ENCODE results near the gene ZNF827. TPM values are rescaled to one million over a fixed set of nuclear protein-coding genes. Genes with fewer than 3 reads are reported as not detected.

ZNF827 gene
- total RNA-seq, 4 donors from 2014 or later: 9.3 to 39.4 (median 20.3) TPM

- Histone ChIP-seq H3K27ac (peak overlapping the region; percentile 88 to 97 (median 90)), H3K4me1 (peaks cover 0 to 43% (median 3%) of the 10 kb centered on the region in 3 donors), H3K36me3 (no peaks in the 10 kb centered on the region), H3K9me3 (no peaks in the 10 kb centered on the region), H3K27me3 (no peaks in the 10 kb centered on the region), H3K4me3 (peak overlapping the region; percentile 88 to 93)
- peak; percentile 64 for ATAC-seq
- TF ChIP-seq POLR2A (IDR thresholded peaks at IDR 0.05) (peak; percentile 17 to 29), EP300 (IDR thresholded peaks at IDR 0.05) (no peak)
- WGBS, 2 donors (ENCODE audit: low coverage in 1 of 2): 0% methylated on average over 8 of the region's 95 CpGs; no CpG with 5 or more reads in 1 of the 2 donors
Observed at GRCh38 chr4:145936997-145937901, 1.4 kb downstream of the ZNF827 start.

GRCh38 chr4:145936142-145936996 is 2.3 kb downstream of the ZNF827 start:
- TF ChIP-seq, protein P1, sequence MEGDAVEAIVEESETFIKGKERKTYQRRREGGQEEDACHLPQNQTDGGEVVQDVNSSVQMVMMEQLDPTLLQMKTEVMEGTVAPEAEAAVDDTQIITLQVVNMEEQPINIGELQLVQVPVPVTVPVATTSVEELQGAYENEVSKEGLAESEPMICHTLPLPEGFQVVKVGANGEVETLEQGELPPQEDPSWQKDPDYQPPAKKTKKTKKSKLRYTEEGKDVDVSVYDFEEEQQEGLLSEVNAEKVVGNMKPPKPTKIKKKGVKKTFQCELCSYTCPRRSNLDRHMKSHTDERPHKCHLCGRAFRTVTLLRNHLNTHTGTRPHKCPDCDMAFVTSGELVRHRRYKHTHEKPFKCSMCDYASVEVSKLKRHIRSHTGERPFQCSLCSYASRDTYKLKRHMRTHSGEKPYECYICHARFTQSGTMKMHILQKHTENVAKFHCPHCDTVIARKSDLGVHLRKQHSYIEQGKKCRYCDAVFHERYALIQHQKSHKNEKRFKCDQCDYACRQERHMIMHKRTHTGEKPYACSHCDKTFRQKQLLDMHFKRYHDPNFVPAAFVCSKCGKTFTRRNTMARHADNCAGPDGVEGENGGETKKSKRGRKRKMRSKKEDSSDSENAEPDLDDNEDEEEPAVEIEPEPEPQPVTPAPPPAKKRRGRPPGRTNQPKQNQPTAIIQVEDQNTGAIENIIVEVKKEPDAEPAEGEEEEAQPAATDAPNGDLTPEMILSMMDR (IDR thresholded peaks at IDR 0.05): peak in 3 of 4 experiments; percentile 22 to 29 (median 28)
- TF ChIP-seq EP300 (IDR thresholded peaks at IDR 0.05): no peak
- peak; percentile 25 to 33 for TF ChIP-seq POLR2A (IDR thresholded peaks at IDR 0.05)
- H3K4me1 ChIP-seq: peaks cover 0 to 49% (median 3%) of the 10 kb centered on the region in 3 donors
- WGBS, 2 donors (ENCODE audit: low coverage in 1 of 2): 0% methylated on average over 9 to 10 of the region's 70 CpGs

DNA sequence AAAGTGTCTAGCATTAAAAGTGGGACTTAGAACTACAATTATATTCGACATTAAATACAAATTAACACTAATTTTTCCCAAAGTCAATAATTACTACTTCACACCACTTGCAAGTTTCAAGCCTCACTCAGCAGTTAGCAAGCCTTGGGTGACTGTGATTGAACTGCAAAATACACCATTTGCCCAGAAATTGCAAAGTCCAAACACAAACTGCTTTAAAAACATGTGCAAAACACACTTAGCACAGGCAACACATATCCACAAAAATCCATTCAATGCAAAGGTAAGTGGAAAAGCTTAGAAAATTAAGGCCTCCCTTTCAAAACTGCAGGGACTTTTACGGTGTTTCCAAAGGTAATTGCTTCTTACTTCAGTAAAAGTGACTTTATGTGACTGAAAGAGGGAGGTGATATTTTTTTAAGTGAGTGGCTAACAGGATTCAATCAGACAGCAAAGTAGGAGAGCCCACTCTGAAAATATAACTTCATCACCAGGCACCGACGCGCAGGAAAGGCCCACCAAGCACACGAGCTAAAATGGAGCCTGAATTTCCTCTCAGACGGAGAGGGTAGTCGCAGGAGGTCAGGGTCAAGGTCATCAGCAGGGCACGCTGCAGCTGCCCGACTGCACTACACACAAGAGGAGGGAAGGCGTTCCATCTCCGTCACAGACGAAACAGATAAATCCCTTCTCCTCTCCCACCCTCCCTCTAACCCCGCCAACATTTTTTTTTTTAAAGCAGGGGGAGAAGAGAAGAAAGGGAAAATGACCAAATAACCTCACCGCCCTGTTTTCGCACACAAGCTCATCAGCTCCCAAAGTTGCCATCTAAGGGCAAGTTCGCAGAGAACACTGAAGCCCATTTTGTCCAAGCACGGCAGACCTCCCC is 3.1 kb downstream of the ZNF827 start:
- Histone ChIP-seq H3K36me3 (no peaks in the 10 kb centered on the region), H3K27ac (peak overlapping the region; percentile 88 to 97 (median 90)), H3K4me1 (peaks cover 0 to 58% (median 3%) of the 10 kb centered on the region in 3 donors), H3K27me3 (no peaks in the 10 kb centered on the region), H3K4me3 (peak overlapping the region; percentile 88 to 93), H3K9me3 (no peaks in the 10 kb centered on the region)
- TF ChIP-seq POLR2A (IDR thresholded peaks at IDR 0.05) (no peak), POLR2AphosphoS5 (IDR thresholded peaks at IDR 0.05) (no peak), EP300 (IDR thresholded peaks at IDR 0.05) (no peak)
- TF ChIP-seq, protein P1 (IDR thresholded peaks at IDR 0.05): no peak
- no peak for ATAC-seq
- 3 to 8% methylated on average over 18 of the region's 18 CpGs for WGBS, 2 donors (ENCODE audit: low coverage in 1 of 2)

More at GRCh38 chr4:145936142-145936996, 2.3 kb downstream of the ZNF827 start:
- Histone ChIP-seq H3K9me3 (no peaks in the 10 kb centered on the region), H3K27ac (peak overlapping the region; percentile 88 to 97 (median 90)), H3K36me3 (no peaks in the 10 kb centered on the region), H3K27me3 (no peaks in the 10 kb centered on the region), H3K4me3 (peak overlapping the region; percentile 88 to 93)
- peak; percentile 52 for ATAC-seq

DNA sequence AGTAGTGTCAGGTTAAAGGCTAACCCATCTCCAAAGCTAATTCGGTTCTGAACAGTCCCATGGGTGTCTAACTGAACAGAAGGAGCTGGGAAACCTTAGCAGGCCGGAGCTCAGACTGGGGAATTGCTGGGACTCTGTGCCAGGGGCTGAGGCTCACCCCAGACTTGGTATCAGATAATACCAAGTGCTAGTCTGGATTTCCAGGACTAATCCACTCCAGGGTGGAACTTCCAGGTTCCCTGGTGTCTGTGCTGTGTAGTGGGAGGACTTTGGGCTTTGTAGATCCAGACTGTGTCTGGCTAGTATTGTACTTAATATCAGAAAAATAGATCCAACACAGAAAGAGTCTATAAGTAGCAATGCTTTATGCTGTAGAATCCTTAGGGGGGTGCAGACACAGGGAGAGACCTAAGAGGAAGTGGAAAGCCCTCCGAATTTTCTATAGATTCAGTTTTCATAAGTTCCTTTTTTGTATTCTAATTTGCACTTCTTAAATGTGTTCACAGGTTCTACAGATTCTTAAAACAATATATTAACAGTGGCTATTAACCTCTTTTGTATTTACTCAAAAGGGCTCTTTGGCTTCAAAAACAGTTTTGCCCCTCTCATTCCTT is 4.1 kb downstream of the ZNF827 start:
- WGBS, 2 donors (ENCODE audit: low coverage in 1 of 2): 58 to 61% methylated on average over 3 of the region's 3 CpGs
- Histone ChIP-seq H3K27me3 (no peaks in the 10 kb centered on the region), H3K4me3 (no peak overlapping the region), H3K4me1 (peaks cover 2 to 64% (median 3%) of the 10 kb centered on the region in 3 donors), H3K36me3 (no peaks in the 10 kb centered on the region), H3K27ac (peak overlapping the region; percentile 11 to 97 (median 90)), H3K9me3 (no peaks in the 10 kb centered on the region)
- no peak for TF ChIP-seq POLR2A (IDR thresholded peaks at IDR 0.05)
- ATAC-seq: no peak

DNA sequence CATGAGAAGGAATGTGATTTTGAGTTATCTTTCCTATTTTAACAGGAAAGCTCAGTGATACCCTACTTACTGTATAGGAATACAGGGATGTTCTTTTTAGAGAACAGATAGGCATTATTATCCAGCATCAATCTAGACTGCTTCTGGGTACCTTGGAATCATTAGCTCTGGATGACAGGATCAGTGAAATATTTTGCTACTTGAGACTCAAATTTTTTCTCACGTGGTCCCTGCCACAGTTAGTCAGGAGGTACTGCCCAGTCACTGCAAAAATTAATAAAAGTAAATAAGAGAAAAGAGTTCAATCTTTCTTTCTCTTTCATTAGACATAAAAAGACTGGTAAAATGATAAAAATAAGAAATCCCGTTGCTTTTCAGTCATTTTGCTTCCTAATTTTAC is 5.5 kb downstream of the ZNF827 start:
- ATAC-seq: no peak
- Histone ChIP-seq H3K4me3 (no peak overlapping the region), H3K4me1 (peaks cover 2 to 62% (median 3%) of the 10 kb centered on the region in 3 donors), H3K36me3 (no peaks in the 10 kb centered on the region), H3K27ac (no peak overlapping the region), H3K27me3 (no peaks in the 10 kb centered on the region), H3K9me3 (no peaks in the 10 kb centered on the region)
- WGBS, 2 donors (ENCODE audit: low coverage in 1 of 2): 62 to 64% methylated on average over 2 of the region's 2 CpGs
- TF ChIP-seq POLR2A (IDR thresholded peaks at IDR 0.05) (no peak), POLR2AphosphoS5 (IDR thresholded peaks at IDR 0.05) (no peak), EP300 (IDR thresholded peaks at IDR 0.05) (no peak)
- TF ChIP-seq, protein P1 (IDR thresholded peaks at IDR 0.05): no peak

All from gastroesophageal sphincter (tissue), 4 donors.